HG03097 (cell line): ENCODE measurements around the gene ARMC2.

ENCODE experiments used
- ATAC-seq: cut with Tn5 transposase; IDR thresholded peaks from one replicate; pipeline ENCODE4 v1.9.1; 2021; ENCODE audit not compliant: unreplicated experiment, low FRiP score

ARMC2 gene

GRCh38 chr6:109009236-109009961, 161.2 kb downstream of the ARMC2 start:
- peak; percentile 88 for ATAC-seq

DNA sequence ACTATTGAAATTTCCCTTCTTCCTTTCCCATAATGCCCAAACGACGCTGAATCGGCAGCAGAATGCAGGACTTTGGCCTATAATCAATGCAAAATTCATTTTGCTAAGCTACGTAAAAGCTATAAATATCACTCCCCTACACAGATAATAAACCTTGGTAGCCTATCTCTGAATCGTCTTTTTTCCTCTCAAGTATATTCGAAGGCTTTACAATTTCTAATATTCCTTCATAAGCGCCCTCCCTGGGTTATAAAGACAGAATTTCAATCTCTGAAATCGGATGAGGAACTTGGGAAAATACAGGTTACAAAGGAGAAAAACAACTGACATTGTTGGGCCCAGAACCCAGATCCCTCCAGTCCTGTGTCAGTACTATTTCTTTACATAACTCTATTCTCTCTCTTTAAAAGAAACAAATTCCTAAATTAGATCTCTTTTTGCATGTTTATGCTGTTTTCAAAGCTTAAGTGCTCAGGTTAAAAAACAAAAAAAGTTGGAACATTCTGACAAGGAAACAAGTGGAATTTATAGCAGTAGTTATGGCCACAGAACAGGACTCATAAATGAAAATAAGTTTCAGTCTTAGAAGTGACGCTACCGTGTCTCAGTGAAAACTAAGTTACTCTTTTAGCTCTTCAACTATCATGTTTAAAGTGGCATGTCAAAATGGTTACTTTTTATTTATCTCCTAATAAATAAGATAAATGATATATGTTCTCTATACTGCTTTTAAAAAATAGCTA, 161.9 kb downstream of the ARMC2 start:
- no peak for ATAC-seq

DNA sequence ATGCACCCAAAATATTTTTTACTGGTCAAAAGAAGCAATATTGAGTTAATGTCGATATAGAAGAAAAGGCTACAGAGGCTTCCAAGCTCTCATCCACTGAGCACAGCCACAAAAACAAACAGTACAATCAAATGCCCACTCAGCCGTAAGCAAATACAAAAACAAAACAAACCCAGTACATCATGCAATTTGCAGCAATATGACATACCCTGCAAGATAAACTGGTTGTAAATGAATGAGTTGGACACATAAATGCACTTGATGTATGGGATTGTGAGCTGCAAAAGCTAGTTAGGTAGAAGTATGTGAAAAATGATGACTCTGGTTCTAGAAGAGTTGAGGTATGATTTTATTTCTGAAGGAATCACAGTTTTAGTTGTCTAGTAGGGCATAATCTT, 162.5 kb downstream of the ARMC2 start:
- no peak for ATAC-seq

- no peak for ATAC-seq
Observed at GRCh38 chr6:109013656-109014305, 165.6 kb downstream of the ARMC2 start.

- no peak for ATAC-seq
Observed at GRCh38 chr6:109014606-109015005, 166.4 kb downstream of the ARMC2 start.

DNA sequence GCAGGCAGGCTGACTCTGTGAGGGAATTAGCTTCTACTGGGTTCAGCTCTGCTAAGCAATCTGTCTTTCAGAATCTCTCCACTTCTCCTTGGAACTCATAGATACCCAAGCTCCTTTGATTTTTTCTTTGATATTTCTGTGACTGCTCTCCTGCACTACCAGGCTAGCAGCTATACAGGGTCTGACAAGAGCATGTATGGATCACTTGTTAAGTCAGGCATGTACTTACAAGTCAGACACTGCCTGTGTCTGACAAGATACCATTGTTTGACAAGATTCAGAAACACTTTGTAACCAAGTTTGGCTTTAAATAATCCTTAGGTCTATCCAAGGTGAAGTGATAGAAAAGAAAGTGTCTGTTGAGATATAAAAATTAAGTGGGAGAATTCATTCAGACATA, 167.0 kb downstream of the ARMC2 start:
- no peak for ATAC-seq

GRCh38 chr6:109019911-109020310, 171.7 kb downstream of the ARMC2 start:
- ATAC-seq = no peak

GRCh38 chr6:109021870-109022269, 173.6 kb downstream of the ARMC2 start:
- no peak for ATAC-seq

DNA sequence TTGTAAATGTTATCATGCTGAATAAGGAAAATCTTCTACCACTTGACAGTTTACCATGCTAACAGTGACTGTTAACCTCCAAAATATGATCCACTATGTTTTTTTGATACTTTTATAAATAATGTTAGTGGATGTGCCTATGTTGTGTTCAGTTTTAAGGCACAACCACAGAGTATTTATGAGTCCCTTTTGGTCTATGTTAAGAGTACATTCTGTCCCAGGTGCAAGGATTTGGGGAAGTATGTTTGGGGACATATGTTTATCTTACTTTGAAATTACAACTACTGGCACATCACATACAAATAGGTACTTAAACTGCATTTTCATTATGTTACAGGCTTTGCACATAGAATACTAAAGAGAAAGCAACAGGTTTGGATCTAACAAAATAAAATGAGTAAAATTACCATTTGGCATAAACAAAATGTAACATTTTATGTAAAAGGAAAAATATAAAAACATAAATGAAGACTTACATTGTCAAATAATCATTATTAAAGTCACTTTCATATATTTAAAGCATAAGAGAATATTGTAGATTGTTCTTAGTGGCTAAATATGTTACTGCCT, 175.2 kb downstream of the ARMC2 start:
- no peak for ATAC-seq
